Sciatic nerve (tissue), 2 donors: Measurements from ENCODE around the gene ZNF14. TPM values are rescaled to one million over a fixed set of nuclear protein-coding genes. Genes with fewer than 3 reads are reported as not detected.

Experiments used
- ATAC-seq: fragments of 200-7000 bp; cut with Tn5 transposase; one replicate; pipeline ENCODE4 v1.9.1; 2020; ENCODE audit warnings: mild to moderate bottlenecking, moderate library complexity
- DNase-seq: peaks from one replicate; pipeline ENCODE4 v3.0.0-alpha.2; 2020; ENCODE audit warnings: low spot score
- intact Hi-C: fragments of 100-400 bp; cut with DNase I; formaldehyde crosslinking; loops from one replicate; pipeline ENCODE4 v1.14.2; 2022
- total RNA-seq: library from RNA; stranded (reverse); fragmentation: NEBNext Ultra II Directional; extraction: Animal tissue kit (Norgen Biotek cat#: 25700); gene quantifications from one replicate; pipeline ENCODE4 v1.2.1, GENCODE V29; 2021
- donor health status: DM: no; HTN: no; CAD: no.
- donor health status: DM: no; HTN: no; CAD: no.

Gene ZNF14
- total RNA-seq, 1 donor from 2014 or later, result 11.3 TPM

GRCh38 chr19:19661675-19662251, 71.1 kb downstream of the ZNF14 start:
- ATAC-seq (no peak), DNase-seq (no peak)
- intact Hi-C loops, result no loop called here

- no peak for DNase-seq
- intact Hi-C loops, result no loop called here
- no peak for ATAC-seq
These were observed 71.7 kb downstream of the ZNF14 start for GRCh38 chr19:19661141-19661674.

Other genes with a start within 250 kb of the ZNF14 start
- 1.3 TPM for gene TSSK6, start 217.6 kb downstream of the ZNF14 start, total RNA-seq
- gene NDUFA13, start 216.9 kb downstream of the ZNF14 start, total RNA-seq, result 206 TPM
- 4.9 TPM for gene YJEFN3, start 204.2 kb downstream of the ZNF14 start, total RNA-seq
- gene CILP2, start 194.8 kb downstream of the ZNF14 start, total RNA-seq, result 0.27 TPM
- 5.1 TPM for gene PBX4, start 114.4 kb downstream of the ZNF14 start, total RNA-seq
- 11.0 TPM for gene LPAR2, start 104.9 kb downstream of the ZNF14 start, total RNA-seq
- gene GMIP, start 89.5 kb downstream of the ZNF14 start, total RNA-seq, result 16.2 TPM
- gene ATP13A1, start 69.4 kb downstream of the ZNF14 start, total RNA-seq, result 53.3 TPM
- gene ZNF101, start 64.3 kb downstream of the ZNF14 start, total RNA-seq, result 9.3 TPM
- gene ZNF506, start 88.6 kb upstream of the ZNF14 start, total RNA-seq, result 37.2 TPM
- gene ZNF253, start 132.8 kb upstream of the ZNF14 start, total RNA-seq, result 10.5 TPM
- 3.6 TPM for gene ZNF93, start 167.8 kb upstream of the ZNF14 start, total RNA-seq